Uterus (tissue), 4 donors: ENCODE measurements around the gene KCNN3. TPM values are rescaled to one million over a fixed set of nuclear protein-coding genes. Genes with fewer than 3 reads are reported as not detected.

Source experiments
- DNase-seq, 2 donors: peaks; one replicate each; pipeline ENCODE4 v3.0.0-alpha.2; 2019 to 2020
- H3K27ac ChIP-seq, 2 donors: fragments of 200-600 bp; sonication (generic); 1 replicate in 1 of 2; 2 replicates in 1 of 2; pipeline ENCODE4 v1.5.1; 2016 to 2018
- H3K27me3 ChIP-seq, 2 donors: fragments of 200-600 bp; sonication (generic); one replicate each; pipeline ENCODE4 v1.5.1; 2018 to 2019; ENCODE audit warnings: control low read depth in 1 of 2
- H3K36me3 ChIP-seq, 2 donors: fragments of 200-600 bp; sonication (generic); one replicate each; pipeline ENCODE4 v1.5.1; 2019; ENCODE audit warnings: control low read depth in 1 of 2
- H3K4me1 ChIP-seq, 2 donors: fragments of 200-600 bp; sonication (generic); one replicate each; pipeline ENCODE4 v1.5.1; 2018 to 2019; ENCODE audit warnings: control low read depth in 1 of 2
- H3K4me3 ChIP-seq, 2 donors: fragments of 200-600 bp; sonication (generic); 1 replicate in 1 of 2; 2 replicates in 1 of 2; pipeline ENCODE4 v1.5.1; 2018 to 2019; ENCODE audit warnings: mild to moderate bottlenecking in 1 of 2
- H3K9me3 ChIP-seq, 2 donors: fragments of 200-600 bp; sonication (generic); one replicate each; pipeline ENCODE4 v1.5.1; 2019; ENCODE audit warnings: control low read depth in 1 of 2
- POLR2A ChIP-seq, 2 donors: fragments of 450-650 bp; IDR thresholded peaks; one replicate each; pipeline ENCODE4 v1.6.1; 2016; ENCODE audit warnings: antibody characterized with exemption in 2 of 2, mild to moderate bottlenecking in 1 of 2, moderate library complexity in 1 of 2
- intact Hi-C: fragments of 100-400 bp; cut with DNase I; formaldehyde crosslinking; loops from one replicate; pipeline ENCODE4 v1.15.1; 2023; ENCODE audit warnings: low total_unique reads
- total RNA-seq, 4 donors: library from RNA; depleted of rRNA in 3 of 4; stranded (reverse); fragments of >200 nt in 3 of 4; gene quantifications; one replicate each; pipeline versions ENCODE4 v1.1.0 to v1.2.4, GENCODE V29; 2014 to 2023
- TF ChIP-seq, protein P1 (sequence below), 4 experiments: fragments of 200-600 bp in 2 of 4; fragments of 450-650 bp in 2 of 4; sonication (generic) in 2 of 4; IDR thresholded peaks; one replicate each; pipeline ENCODE4 v1.5.1; 2016 to 2019; ENCODE audit warnings: antibody characterized with exemption in 4 of 4, mild to moderate bottlenecking in 2 of 4, moderate library complexity in 1 of 4
- donor health status: DM: yes; HTN: yes; CAD: no.

The KCNN3 gene
- total RNA-seq, 4 donors from 2014 or later, result 7.1 to 35.5 (median 12.1) TPM

DNA sequence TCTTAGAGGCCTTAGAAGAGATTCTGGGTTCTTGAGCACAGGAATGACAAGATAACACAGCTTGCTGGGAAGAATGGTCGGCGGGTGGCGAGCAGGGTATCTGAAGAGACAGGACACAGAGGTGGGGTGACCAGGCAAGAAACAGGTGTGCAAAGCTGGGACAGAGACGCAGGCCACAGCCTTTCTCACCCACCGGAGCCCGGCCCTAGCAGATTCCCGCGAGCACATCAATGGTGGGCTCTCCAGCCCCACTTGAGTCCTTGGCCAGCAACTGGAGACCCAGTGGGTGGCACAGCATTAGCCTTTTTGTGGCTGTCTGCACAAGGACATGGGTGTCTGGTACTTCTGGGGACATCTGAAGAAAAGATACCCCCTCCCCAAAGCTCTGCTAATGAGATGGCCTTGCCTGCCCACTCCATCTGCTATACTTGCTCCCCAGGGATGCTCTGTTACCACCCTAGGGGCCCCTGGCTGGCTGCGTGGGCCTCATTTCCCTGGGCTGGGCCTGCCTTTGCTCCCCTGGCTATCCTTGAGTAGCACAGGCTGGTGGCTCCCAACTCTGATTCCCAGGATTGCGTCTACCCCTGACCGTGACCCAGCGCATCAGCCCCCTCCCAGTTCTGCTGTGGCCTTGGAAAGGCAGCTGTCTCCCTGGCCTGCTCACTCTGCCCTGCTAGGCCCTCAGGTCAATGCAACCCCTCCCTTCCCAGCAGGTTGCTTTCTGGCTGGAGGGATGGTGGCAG, 134.8 kb downstream of the KCNN3 start:
- H3K4me3 ChIP-seq, result no peak overlapping the region
- no peak for TF ChIP-seq POLR2A (IDR thresholded peaks at IDR 0.05)
- TF ChIP-seq, protein P1, sequence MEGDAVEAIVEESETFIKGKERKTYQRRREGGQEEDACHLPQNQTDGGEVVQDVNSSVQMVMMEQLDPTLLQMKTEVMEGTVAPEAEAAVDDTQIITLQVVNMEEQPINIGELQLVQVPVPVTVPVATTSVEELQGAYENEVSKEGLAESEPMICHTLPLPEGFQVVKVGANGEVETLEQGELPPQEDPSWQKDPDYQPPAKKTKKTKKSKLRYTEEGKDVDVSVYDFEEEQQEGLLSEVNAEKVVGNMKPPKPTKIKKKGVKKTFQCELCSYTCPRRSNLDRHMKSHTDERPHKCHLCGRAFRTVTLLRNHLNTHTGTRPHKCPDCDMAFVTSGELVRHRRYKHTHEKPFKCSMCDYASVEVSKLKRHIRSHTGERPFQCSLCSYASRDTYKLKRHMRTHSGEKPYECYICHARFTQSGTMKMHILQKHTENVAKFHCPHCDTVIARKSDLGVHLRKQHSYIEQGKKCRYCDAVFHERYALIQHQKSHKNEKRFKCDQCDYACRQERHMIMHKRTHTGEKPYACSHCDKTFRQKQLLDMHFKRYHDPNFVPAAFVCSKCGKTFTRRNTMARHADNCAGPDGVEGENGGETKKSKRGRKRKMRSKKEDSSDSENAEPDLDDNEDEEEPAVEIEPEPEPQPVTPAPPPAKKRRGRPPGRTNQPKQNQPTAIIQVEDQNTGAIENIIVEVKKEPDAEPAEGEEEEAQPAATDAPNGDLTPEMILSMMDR (IDR thresholded peaks at IDR 0.05), result no peak
- no peaks in the 10 kb centered on the region for H3K9me3 ChIP-seq
- no peak for DNase-seq
- H3K36me3 ChIP-seq, result no peaks in the 10 kb centered on the region
- peak overlapping the region in 1 of 2 donors; percentile 92 for H3K27ac ChIP-seq
- H3K4me1 ChIP-seq, result peaks cover 12 to 27% of the 10 kb centered on the region in 2 donors
- H3K27me3 ChIP-seq, result no peaks in the 10 kb centered on the region
- intact Hi-C loops, result no loop called here

DNA sequence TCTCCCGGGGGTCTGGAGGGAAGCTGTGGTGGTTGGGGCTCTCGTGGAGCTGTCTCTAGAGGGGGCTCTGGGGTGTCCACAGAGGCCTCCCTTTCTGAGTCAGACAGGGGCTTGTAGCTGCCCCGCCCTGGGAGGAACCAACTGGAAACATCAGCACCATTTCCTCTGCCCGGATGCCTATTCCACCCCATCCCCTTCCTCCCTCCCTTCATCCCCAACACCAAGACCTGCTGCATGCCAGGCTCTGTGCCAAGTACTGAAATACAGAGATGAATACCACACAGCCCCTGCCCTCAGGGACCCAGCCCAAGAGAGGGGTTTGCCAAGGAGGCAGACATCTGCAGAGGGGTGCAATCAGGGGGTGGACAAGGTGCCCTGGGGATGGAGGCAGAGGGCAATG, 136.5 kb downstream of the KCNN3 start:
- Histone ChIP-seq H3K27ac (peak overlapping the region; percentile 17 to 92), H3K4me1 (peaks cover 16 to 31% of the 10 kb centered on the region in 2 donors), H3K36me3 (no peaks in the 10 kb centered on the region), H3K27me3 (no peaks in the 10 kb centered on the region), H3K9me3 (no peaks in the 10 kb centered on the region), H3K4me3 (no peak overlapping the region)
- intact Hi-C loops, result no loop called here
- TF ChIP-seq, protein P1 (IDR thresholded peaks at IDR 0.05), result no peak
- TF ChIP-seq POLR2A (IDR thresholded peaks at IDR 0.05), result no peak
- no peak for DNase-seq

DNA sequence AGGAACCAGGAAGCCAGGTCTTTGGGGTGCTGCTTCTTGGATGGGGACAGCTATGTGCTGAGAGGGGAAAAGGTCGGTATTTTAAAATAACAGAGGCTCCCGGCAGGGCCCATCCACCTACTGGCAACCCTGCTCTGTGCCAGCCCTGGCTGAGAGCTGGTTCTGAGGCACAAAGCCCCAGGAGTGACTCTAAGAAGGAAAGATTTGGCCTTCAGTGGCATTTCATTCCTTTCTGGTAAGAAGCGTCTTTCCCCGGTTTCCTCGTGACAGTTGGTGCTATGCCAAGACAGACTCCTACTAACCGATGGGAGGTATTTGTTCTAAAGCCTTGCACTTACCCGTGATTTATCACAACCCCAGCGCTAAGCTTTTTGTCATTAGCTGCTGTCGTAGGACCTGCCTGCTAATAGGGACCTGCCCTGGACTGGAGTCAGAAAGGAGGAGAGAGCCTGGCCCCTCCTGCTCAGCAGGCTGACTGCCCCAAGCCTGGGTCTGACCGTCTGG, 139.0 kb downstream of the KCNN3 start:
- no peak overlapping the region for H3K4me3 ChIP-seq
- peaks cover 26 to 45% of the 10 kb centered on the region in 2 donors for H3K4me1 ChIP-seq
- no peaks in the 10 kb centered on the region for H3K36me3 ChIP-seq
- H3K9me3 ChIP-seq, result no peaks in the 10 kb centered on the region
- no peak for TF ChIP-seq POLR2A (IDR thresholded peaks at IDR 0.05)
- TF ChIP-seq, protein P1 (IDR thresholded peaks at IDR 0.05), result no peak
- peak overlapping the region; percentile 92 for H3K27ac ChIP-seq
- H3K27me3 ChIP-seq, result no peaks in the 10 kb centered on the region
- intact Hi-C loops, result no loop called here
- peak; percentile 71 to 85 for DNase-seq

DNA sequence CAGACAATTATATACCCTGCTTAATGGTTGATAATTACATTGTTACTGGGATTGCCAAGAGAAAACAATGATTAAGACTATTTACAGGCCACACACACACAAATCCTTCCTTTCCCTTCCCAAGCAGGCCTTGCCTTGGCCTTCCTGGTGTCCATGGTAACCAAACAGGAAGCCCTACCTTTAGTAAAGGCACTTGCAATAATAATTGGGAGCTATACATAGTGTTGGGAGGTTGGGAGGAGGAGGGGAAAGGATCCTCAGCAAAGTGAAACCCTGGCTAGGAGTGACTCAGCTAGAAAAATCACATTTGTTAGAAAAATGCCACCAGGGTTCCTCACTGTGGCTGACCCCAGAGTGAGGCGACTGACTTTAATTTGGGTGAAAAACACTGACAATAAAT, 139.8 kb downstream of the KCNN3 start:
- TF ChIP-seq, protein P1 (IDR thresholded peaks at IDR 0.05), result no peak
- no peak for TF ChIP-seq POLR2A (IDR thresholded peaks at IDR 0.05)
- Histone ChIP-seq H3K27me3 (no peaks in the 10 kb centered on the region), H3K27ac (peak overlapping the region; percentile 92), H3K4me1 (peaks cover 26 to 45% of the 10 kb centered on the region in 2 donors), H3K4me3 (no peak overlapping the region), H3K36me3 (no peaks in the 10 kb centered on the region), H3K9me3 (no peaks in the 10 kb centered on the region)
- intact Hi-C loops, result no loop called here
- no peak for DNase-seq

DNA sequence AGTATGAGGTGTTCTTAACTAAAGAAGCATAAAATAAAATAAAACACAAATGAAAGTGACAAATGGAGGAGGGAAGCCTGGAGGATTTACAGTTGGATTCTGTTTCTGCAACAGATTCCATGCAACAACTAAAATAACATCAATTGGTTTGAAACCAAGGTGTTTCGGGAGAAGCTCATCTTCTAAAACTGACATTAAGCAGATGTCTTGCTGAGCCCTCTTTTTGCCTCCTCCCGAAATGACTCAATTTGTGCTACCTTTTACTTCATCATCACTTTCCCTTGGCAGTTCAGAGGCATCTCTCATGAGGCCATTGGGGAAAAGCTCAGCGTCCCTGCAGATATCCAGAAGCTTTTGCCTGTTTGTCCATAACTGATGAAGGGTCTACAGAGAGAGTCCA, 140.5 kb downstream of the KCNN3 start:
- H3K36me3 ChIP-seq, result no peaks in the 10 kb centered on the region
- H3K4me1 ChIP-seq, result peaks cover 26 to 45% of the 10 kb centered on the region in 2 donors
- no peaks in the 10 kb centered on the region for H3K9me3 ChIP-seq
- H3K27ac ChIP-seq, result peak overlapping the region; percentile 92
- no peaks in the 10 kb centered on the region for H3K27me3 ChIP-seq
- no peak for TF ChIP-seq POLR2A (IDR thresholded peaks at IDR 0.05)
- TF ChIP-seq, protein P1 (IDR thresholded peaks at IDR 0.05), result no peak
- H3K4me3 ChIP-seq, result no peak overlapping the region
- peak; percentile 28 to 71 for DNase-seq
- intact Hi-C loops, result no loop called here
